ENCODE data around the gene SSC5D. TPM values are rescaled to one million over a fixed set of nuclear protein-coding genes. Genes with fewer than 3 reads are reported as not detected.
A peak's percentile ranks its signal among the peaks of the same experiment; 100 is the strongest.

Gene SSC5D
- total RNA-seq, 1 experiment from 2014 or later, result 3.2 TPM

GRCh38 chr19:55463583-55464031 is 24.6 kb upstream of the SSC5D start:
- Mint-ChIP-seq H3K9me3 (peaks cover 0 to 3% of the 10 kb centered on the region in 2 experiments; a peak in 1 of 5 replicates), H3K36me3 (ENCODE audit: insufficient read depth in 1 of 3, low read depth in 3 of 3) (peaks cover 0 to 2% (median 1%) of the 10 kb centered on the region in 3 experiments; a peak in 4 of 7 replicates), H3K4me3 (peak overlapping the region in 1 of 2 experiments; percentile 42; a peak in 1 of 5 replicates), H3K4me1 (peaks cover 25 to 34% of the 10 kb centered on the region in 2 experiments), H3K27me3 (ENCODE audit: low read depth) (peaks cover 13% of the 10 kb centered on the region), H3K27ac (peak overlapping the region in 1 of 3 experiments; percentile 86; a peak in 2 of 7 replicates)
- Histone ChIP-seq H2AK5ac (ENCODE audit: insufficient read length, low read length) (no peak overlapping the region), H2BK15ac (ENCODE audit: low read depth, low read length) (no peak overlapping the region), H2BK12ac (ENCODE audit: insufficient read length, low read depth, low read length) (no peak overlapping the region), H2BK20ac (ENCODE audit: low read depth, low read length, poor library complexity, severe bottlenecking) (no peak overlapping the region), H3K23ac (ENCODE audit: insufficient read length, low read depth, low read length) (no peak overlapping the region), H3K27ac (ENCODE audit: insufficient read length, low read depth, low read length) (no peak overlapping the region), H3K79me1 (ENCODE audit: insufficient read depth, low read depth, low read length, poor library complexity, severe bottlenecking) (no peaks in the 10 kb centered on the region), H2BK5ac (ENCODE audit: insufficient read length, low read length) (no peak overlapping the region), H3K23me2 (ENCODE audit: insufficient read length, low read depth, low read length, poor library complexity, severe bottlenecking) (peaks cover 5% of the 10 kb centered on the region), H4K5ac (ENCODE audit: insufficient read length, low read depth, low read length) (no peak overlapping the region), H4K8ac (replicated peaks; ENCODE audit: insufficient read length, low read depth, low read length) (no peak overlapping the region), H2AFZ (ENCODE audit: low read length) (no peak overlapping the region), H2BK120ac (ENCODE audit: low read depth, low read length, poor library complexity, severe bottlenecking) (no peak overlapping the region), H3K27me3 (ENCODE audit: insufficient read depth, low read length) (no peaks in the 10 kb centered on the region), H3K4me1 (ENCODE audit: insufficient read depth, low read length) (peaks cover 3% of the 10 kb centered on the region; the same call in 1 of the 2 replicates), H3T11ph (ENCODE audit: low read length) (no peak overlapping the region), H3K9me3 (ENCODE audit: control insufficient read depth, low read depth, low read length) (no peaks in the 10 kb centered on the region), H3K14ac (ENCODE audit: insufficient read depth, low read length) (no peak overlapping the region), H3K79me2 (ENCODE audit: insufficient read depth, low read length) (0 out of 2 replicates have a peak, but pooled peaks cover 4% of the 10 kb centered on the region), H3K4ac (ENCODE audit: low read depth, low read length) (no peak overlapping the region), H3K4me2 (ENCODE audit: insufficient read depth, insufficient read length, low read length) (no peak overlapping the region), H3K56ac (ENCODE audit: insufficient read length, low read depth, low read length) (no peak overlapping the region), H3K9ac (ENCODE audit: extremely low read depth, insufficient read length, low read length) (no peak overlapping the region), H4K20me1 (ENCODE audit: control insufficient read depth, insufficient read depth, insufficient read length) (no peaks in the 10 kb centered on the region), H4K91ac (ENCODE audit: insufficient read length, low read depth, low read length) (no peak overlapping the region), H3K18ac (ENCODE audit: insufficient read length, low read depth, low read length) (no peak overlapping the region)
- DNase-seq, result no peak
- TF ChIP-seq CTCF (conservative IDR thresholded peaks at IDR 0.05), result no peak
- no CpG with 5 or more reads among the region's 15 CpGs for whole genome bisulfite sequencing (ENCODE audit: extremely low coverage, insufficient read length, low lambda C conversion rate)

All from H9 (cell line).